SW 1271 (cell line): ENCODE data around the gene DEGS1.
"Not testable (repeated sequence)": the region's sequence is repeated elsewhere in the genome, so short reads cannot be mapped to it uniquely, and the experiment has no call there.

Source experiments
- DNase-seq, 2 experiments: peaks; one replicate each; lab custom pipeline; 2025; lab: John Stamatoyannopoulos, UW

Gene DEGS1

GRCh38 chr1:224180783-224181452, 2.1 kb upstream of the DEGS1 start:
- DNase-seq, result no peak

GRCh38 chr1:224181453-224181810, 1.6 kb upstream of the DEGS1 start:
- no peak for DNase-seq

- no peak for DNase-seq
These were observed 779 bp upstream of the DEGS1 start for GRCh38 chr1:224182057-224182865.

DNA sequence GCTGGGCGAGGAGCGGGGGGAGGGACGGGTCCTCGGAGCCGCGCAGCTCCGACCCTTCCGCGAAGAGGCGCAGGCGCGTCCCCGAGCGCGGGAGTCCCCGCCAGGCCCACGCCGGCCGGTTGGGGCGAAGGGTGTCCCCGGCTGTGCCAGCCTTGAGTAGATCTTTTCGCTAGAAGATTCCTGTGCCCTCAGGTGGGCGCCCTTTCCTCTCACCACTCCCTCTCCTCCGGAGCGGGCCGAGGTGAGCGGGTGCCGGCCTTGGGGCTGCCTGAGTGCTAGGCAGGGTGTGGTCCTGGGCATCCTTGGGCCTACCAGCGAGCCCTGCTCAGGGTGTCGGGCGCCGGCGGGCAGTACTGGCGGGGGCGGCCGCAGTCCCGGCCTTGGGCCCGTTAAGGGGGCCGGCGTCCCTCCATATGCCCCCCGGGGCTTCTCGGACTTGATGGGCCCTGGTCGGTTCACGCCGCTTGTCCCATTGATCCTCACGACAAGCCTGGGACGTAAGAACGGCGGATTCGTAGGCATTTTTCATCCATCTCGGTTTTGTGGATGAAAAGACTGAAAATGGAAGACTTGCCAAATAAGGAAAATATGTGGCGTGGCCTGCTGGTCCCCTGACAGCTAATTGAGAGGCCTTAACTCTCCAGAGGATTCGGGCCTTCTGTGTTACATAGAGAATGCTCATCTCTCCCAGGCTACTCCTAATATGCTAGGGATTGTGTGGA, 712 bp downstream of the DEGS1 start:
- peak in 1 of 2 experiments; percentile 30 for DNase-seq

DNA sequence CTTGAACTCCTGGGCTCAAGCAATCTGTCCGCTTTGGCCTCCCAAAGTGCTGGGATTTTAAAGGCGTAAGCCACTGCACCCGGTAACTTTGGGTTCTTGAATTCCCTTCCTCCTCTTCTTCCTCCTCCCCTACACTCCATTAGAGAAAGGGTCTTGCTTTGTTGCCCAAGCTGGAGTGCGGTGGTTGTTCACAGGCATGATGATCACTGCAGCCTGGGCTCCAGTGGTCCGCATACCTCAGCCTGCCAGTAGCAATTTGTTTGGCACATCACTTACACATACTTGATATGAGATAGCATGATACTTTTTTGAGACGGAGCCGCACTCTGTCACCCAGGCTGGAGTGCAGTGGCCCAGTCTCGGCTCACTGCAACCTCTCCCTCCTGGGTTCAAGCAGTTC, 2.2 kb downstream of the DEGS1 start:
- no peak for DNase-seq

GRCh38 chr1:224188286-224188685, 5.2 kb downstream of the DEGS1 start:
- DNase-seq, result no peak

GRCh38 chr1:224189561-224189960, 6.5 kb downstream of the DEGS1 start:
- DNase-seq, result no peak

DNA sequence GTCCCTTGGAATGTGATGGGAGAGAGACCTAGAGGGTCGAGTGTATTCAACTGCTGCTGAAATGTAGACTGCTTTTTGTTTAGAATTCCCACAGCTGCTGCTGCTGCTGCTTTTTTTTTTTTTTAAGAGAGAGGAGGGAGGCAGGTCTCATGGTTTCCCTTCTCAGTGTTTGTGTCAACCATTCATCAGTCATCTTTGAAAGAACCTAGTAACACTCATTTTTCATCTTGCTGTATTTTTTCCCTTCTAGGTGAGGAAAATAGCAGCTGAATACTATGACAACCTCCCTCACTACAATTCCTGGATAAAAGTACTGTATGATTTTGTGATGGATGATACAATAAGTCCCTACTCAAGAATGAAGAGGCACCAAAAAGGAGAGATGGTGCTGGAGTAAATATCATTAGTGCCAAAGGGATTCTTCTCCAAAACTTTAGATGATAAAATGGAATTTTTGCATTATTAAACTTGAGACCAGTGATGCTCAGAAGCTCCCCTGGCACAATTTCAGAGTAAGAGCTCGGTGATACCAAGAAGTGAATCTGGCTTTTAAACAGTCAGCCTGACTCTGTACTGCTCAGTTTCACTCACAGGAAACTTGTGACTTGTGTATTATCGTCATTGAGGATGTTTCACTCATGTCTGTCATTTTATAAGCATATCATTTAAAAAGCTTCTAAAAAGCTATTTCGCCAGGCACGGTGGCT, 9.2 kb downstream of the DEGS1 start:
- DNase-seq, result no peak

- no peak for DNase-seq
These were observed 10.4 kb downstream of the DEGS1 start for GRCh38 chr1:224193319-224193966.

GRCh38 chr1:224196813-224197600, 14.0 kb downstream of the DEGS1 start:
- no peak for DNase-seq

- no peak for DNase-seq
These were observed 15.5 kb downstream of the DEGS1 start for GRCh38 chr1:224198572-224198971.

- no peak for DNase-seq
These were observed 16.6 kb downstream of the DEGS1 start for GRCh38 chr1:224199679-224200078.

GRCh38 chr1:224201383-224201782, 18.3 kb downstream of the DEGS1 start:
- no peak for DNase-seq

DNA sequence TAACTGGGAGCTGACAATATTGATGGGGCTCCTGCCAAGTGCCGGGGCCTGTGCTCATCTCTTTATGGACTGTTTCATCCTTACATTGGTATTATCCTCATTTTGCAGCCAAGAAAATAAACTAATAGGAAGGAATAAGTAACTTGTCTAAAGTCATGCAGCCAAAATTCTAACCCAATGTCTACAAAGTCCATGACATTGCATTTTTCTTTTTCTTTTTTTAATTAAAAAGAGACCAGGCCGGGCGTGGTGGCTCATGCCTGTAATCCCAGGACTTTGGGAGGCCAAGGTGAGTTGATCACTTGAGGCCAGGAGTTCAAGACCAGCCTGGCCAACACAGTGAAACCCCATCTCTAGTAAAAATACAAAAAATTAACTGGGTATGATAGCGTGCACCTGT, 18.8 kb downstream of the DEGS1 start:
- no peak for DNase-seq

DNA sequence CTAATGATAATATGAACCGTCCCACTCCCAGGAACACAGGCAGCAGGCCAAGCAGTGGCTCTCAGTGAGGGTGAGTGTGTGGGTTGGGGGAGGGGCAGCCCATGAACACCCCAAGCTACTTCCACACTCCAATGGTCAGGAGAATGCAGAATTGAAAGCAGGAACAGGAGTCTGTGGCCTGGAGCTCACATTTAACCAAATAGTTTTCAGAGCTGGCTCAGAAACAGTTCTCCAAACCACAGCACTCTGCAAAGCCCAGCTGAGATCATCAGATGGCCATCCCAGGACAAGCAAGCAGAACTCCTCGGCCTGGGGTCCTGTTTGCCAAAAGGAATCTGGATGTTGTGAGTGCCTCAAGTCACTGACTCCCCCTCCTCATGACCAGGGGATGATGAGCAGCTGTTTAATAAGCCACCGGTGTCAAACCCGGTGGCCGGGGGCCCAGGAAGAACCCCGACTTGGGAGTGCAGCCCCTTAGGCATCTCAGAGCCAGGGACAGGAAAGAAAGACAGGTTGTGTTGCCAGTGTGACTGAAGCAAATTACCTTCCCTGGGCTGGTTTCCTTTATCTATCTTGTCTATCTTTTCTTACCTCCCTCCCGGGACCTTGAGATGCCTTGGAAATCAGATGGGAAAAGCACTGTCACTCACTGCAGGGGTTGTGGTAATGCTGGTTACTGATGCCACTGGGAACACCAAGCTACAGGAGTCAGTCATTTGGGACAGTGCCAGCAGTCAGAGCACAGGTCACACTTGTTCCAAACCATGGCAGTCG, 20.4 kb downstream of the DEGS1 start:
- DNase-seq, result no peak

- DNase-seq, result no peak
These were observed 22.4 kb downstream of the DEGS1 start for GRCh38 chr1:224205438-224205840.

- not testable (repeated sequence) for DNase-seq
These were observed 23.0 kb downstream of the DEGS1 start for GRCh38 chr1:224205931-224206538.

- DNase-seq, result no peak
These were observed 28.3 kb downstream of the DEGS1 start for GRCh38 chr1:224211206-224211962.

GRCh38 chr1:224212618-224213061, 29.6 kb downstream of the DEGS1 start:
- no peak for DNase-seq
